ENCODE measurements around the gene BCL11B.

The BCL11B gene

DNA sequence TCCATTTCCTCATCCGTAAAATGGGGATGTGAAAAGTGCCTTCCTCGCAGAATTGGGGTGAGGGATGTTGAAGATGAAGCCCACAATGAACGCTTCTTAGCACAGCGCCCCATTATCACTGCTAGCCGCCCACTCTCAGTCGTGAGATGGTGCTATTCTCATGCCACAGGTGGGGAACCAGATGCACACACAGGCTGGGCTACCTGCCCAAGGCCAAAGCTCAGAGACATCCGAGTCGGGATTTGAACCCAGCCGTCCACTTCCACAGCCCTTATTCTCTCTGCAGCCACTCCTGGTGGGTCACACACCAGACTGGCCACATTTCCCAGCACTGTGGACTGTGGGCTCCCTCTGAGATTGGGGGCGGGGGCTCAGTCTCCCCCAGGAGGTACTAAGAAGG lies 55.8 kb downstream of the BCL11B start:
- no peak for DNase-seq

- DNase-seq = no peak
Measured at GRCh38 chr14:99215277-99215676, 56.7 kb downstream of the BCL11B start.

DNA sequence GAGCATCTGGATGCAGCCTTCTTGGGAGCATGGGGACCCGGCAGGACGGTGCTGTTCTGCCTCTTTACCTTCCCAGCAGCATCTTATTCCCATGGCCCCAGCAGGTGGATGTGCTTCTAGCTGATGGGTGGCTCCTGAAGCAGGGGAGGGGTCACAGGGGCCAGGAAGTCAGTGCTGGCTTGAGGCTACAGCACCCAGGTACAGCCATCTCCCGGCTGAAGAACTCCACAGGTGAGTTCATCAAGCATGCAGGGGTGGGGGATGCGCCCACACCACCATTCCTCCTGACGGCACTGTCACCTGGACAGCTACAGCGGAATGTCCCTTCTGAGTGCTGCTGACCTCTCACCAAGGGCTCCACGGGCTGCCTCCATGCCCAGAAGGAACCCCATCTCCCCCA lies 57.3 kb downstream of the BCL11B start:
- no peak for DNase-seq

DNA sequence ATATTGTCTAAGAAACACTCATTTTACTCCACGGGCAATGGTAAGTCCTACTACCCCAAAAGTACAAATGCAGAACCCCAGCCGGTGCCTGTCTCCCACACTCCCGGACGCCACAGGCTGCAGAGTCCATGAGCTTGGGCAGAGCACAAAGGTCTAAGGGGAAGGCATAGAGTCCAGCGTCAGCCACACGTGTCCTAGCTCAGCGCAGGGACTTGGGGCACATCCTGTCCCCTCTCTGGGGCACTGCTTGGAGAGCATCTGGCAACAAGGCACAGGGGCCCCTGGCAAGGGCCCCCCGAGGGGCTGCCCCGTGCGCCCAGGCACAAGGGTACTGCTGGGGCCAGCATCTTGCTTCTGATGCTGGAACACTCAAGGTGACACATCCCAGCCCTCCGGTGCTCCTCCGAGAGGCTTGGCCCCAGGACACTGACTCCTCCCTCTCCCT lies 58.4 kb downstream of the BCL11B start:
- no peak for DNase-seq

DNA sequence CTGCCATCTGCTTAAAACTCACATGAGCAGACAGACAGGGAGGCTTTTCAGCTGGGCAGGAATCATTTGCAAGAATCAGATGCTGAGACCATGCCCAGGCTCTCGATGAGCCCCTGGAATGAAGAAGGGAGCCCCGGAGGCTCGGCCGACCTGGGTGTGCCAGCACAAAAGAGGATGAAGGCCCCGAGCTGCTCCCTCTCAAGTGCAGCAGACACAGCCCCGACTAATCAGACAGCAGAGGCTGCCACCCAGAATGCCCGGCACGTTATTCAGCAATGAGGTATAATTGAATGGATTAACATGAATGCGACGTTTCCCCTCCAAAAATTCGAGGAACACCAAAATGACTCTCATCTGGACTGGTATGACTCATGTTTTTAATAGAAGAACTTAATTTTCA lies 58.9 kb downstream of the BCL11B start:
- no peak for DNase-seq

DNA sequence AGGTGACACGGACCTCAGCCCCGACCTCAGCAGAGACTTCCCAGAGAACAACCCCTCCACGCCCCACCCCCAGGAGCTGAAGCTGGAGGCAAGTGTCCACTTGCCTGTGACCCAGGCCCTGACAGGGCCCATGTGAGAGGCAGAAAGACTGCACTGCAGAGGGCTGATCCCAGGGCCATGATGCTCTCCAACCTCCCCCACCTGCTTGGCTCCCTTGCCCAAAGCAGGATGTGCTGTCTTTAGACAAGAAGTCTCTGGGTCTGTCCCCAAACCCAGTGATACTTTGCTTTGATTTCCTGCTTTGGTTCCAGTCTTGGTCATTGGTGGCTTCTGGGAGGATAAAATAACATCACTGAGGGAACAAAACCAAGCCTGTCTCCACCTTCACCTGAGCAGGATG lies 59.4 kb downstream of the BCL11B start:
- no peak for DNase-seq

GRCh38 chr14:99212199-99212598 lies 59.8 kb downstream of the BCL11B start:
- DNase-seq = no peak

DNA sequence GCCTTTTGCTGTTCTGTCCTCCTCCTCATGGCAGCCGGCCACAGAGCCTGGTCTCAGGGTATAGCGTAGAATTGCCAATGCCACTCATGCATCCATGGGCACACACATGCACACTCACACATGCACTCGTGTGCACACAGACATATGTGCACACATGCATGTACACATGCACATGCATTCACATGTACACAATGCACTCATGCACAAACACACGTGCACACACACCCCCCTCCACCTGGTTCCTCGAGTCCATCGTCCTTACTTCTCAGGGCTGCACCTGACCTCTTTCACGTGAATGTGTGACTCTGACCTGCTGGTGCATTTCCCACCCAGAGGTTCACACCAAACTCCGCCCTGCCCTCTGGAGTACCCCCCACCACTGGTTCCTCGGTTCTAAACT lies 60.6 kb downstream of the BCL11B start:
- DNase-seq = no peak

- no peak for DNase-seq
Measured at GRCh38 chr14:99210333-99210732, 61.7 kb downstream of the BCL11B start.

GRCh38 chr14:99209409-99209808 lies 62.6 kb downstream of the BCL11B start:
- DNase-seq = no peak

- DNase-seq = no peak
Measured at GRCh38 chr14:99208318-99208717, 63.7 kb downstream of the BCL11B start.

DNA sequence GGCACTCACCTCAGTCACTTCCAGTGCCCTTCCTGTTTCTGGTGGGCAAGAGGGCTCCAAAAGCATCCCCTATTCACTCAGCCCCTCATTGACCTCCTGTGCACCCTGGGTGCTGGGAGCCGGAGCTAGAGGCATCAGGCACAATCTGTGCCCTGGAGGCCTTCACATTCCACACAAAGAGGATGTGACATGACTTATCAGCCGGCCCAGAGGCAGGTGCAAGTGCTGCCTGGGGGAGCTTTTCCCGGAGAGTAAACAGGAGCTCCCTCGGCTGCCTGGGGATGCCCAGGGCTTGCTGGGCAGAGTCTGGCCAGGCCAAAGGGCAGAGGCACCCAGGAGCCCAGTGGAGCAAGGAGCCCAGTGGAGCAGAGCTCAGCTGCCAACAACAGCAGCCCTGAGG lies 64.5 kb downstream of the BCL11B start:
- DNase-seq = no peak

DNA sequence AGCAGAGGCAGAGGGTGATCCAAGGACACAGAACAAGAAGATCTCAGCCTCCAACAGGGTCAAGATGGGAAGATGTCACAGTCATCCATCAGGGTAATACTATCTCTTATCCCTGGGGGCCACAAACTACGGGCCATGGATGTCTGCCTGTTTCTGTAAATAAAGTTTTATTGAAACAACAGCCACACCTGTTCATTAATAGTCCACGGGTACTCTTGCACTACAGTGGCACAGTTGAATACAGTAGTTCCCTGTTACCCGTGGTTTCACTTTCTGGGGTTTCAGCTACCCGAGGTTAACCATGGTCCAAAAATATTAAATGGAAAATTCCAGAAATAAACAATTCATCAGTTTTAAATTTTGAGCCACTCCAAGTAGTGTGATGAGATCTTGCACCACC lies 65.9 kb downstream of the BCL11B start:
- no peak for DNase-seq

DNA sequence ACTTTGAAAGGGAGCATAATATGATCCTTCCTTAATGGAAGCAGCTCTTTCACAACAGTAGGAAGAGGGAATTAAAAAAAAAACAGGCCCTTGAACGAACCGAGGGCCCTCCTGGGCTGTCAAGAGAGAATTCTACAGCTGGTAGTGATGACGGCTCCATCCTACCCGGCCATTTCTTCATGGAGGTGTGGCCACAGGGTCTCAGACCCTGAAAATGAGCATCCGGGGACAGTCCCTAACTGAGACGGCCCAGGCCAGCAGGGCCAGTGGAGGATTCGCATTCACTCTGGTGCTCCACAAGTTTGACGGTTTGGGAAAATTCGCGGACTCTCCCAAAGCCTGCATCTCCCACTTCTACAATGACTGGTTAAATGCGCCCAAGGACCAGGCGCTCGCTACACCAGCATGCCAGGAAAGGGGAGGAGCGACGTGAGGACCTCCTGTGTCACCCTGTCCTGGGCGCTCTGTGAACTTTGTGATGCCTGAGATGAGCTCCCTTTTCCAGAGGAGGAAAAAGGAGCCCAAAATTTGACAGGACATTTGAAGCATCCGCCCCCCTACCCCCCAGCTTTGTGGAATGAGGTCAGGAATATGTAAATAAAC lies 66.8 kb downstream of the BCL11B start:
- DNase-seq = no peak

DNA sequence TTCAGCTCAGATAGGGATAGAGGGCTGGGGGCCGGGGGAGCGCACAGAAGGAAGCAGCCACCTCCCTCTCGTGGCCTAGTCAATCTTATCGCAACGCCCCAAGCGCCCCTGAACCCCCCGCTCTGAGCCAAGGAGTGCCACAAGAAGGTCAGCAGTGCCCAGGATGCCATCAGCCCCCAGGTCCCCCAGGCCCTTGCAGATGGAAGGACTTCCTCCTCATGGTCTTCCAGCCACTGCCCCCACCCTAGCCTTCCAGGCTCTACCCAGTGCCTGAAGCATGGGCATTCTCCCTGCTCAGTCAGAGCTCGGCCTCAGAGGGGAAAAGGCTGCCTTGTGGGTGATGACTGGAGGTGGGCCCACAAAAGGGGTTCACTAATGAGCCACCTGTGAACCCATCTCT lies 68.2 kb downstream of the BCL11B start:
- DNase-seq = no peak

DNA sequence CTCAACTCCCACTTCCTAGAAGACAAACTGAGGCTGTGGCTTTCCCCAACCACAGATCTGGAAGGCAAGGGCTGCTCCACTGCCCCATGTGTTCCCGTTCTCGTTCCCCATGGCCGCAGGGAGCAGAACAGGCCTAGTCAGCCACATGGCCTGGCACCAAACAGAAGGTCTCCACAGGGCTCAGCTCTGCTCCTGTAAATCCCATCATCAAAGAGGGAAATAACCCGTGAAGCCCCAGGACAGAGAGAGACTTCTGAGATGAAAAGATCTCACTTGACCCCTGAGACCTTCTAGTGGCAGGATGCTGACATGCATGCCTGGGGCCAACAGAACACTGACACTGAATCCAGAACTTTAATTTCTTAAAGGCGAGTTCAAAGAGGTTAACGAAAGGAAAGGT lies 68.9 kb downstream of the BCL11B start:
- no peak for DNase-seq

DNA sequence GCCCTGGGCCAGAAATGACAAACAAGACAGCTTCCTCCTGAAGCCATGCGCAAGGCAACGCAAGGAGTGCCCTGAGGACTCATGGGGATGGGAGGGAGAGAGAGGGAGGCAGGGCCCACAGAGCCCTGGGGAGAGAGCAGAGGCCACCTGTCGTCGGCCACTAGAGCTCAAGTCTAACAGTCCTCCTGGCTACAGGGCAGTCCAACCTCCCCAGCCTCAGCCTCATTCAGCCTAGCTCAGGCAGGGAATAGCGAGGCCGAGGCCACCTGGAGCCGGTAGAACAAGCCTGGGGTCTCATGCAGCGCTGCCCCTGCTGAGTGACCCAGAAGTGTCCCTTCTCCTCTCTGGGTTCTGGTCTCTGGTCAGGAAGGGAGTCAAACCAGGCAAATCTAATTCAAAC lies 69.5 kb downstream of the BCL11B start:
- no peak for DNase-seq

GRCh38 chr14:99201351-99202073 lies 70.5 kb downstream of the BCL11B start:
- no peak for DNase-seq

DNA sequence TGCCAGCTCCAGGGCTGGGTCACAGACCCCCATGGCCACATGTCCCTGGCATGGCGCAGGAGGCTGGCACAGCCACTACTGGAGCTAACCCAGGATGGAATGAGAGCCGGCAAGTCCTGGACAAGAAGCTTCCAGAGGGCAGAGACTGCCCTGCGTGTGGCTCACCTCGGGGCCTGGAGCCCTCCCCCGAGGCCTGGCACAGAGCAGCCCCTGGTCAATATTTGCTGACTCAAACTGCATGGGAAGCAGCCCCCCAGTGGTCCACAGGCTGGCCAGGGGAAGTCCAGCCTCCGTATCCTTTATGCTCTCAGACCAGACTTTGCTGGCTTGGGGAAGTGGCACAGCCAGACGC lies 71.4 kb downstream of the BCL11B start:
- no peak for DNase-seq

DNA sequence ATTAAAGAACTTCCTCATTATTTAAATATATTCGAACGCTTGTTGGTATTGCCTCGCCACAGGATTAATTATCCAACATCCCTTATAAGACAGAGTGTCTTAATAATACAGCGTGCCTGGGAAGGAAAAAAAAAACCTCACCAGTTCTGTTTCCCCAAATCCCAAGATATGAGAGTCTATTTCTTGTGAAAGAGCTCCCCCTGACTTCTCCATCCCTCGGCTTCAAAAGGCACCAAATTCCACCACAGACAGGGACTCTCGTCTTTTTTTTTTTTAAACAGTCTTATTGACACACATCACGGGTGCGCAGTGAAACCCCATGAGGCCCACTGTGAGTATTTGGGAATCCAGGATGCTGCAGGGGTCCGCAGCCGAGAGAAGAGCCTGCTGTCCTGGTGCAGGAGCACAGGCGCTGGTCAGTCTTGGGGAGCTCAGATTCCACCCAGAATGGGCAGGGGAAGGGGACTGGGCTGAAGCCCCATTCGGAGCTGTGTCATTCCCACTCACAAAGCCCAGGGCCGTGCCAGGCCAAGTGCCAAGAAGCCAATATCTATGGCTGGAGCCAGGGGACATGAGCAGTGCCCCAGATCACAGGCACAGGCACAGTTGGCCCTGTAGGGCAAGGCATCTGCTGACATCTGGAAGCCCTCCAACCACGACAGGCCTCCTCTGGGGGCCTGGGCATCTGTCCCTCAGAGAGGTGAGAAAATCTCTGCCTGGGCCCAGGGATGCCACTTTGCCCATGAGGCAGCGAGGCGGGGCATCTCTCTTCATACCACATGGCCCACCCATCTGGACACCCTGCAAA lies 71.9 kb downstream of the BCL11B start:
- no peak for DNase-seq

DNA sequence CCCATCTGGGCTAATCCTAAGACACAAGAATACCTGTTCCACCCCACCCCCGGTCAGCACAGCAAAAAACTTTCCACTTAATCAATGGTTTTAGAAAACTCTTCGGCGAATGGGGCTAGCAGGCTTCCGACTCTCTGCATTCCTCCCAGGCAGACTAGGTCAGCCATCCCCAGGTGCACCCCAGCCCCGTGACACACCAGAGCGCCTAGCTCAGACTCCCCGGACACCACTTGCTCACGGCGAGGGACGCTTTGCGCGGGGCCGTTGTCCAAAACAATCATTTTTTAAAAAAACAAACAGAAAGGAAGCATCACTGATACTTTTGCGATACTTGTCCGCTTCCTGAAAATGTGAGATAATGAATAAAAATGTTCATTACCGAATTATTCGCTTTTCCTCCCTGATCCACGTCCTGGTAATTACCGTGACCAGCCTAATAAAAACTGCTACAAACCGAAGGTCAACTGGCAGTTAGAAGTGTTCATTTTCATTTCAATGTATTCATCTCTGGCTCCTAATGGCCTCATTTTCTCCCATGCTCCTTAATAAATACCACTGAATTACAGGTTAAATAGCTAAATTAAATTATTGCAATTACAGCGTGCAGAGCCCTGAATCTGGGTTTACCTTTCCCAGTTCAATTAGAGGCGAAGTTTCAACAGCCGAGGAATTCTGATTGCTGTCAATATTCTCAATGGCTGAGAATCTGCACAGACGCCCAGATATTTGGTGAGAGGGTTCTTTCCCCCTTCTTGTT lies 73.1 kb downstream of the BCL11B start:
- no peak for DNase-seq

- DNase-seq = no peak
Measured at GRCh38 chr14:99196310-99196650, 75.7 kb downstream of the BCL11B start.

GRCh38 chr14:99195602-99196309 lies 76.2 kb downstream of the BCL11B start:
- DNase-seq = no peak
